Mesenteric fat pad (tissue), 1 donor: ENCODE results near the gene ABITRAM. TPM values are rescaled to one million over a fixed set of nuclear protein-coding genes. Genes with fewer than 3 reads are reported as not detected.
A peak's percentile ranks its signal among the peaks of the same experiment; 100 is the strongest.
"Not testable (repeated sequence)": the region's sequence is repeated elsewhere in the genome, so short reads cannot be mapped to it uniquely, and the experiment has no call there.

ENCODE experiments used
- DNase-seq: peaks from one replicate; pipeline ENCODE4 v3.0.0-alpha.2; 2020; ENCODE audit warnings: low spot score
- total RNA-seq: library from RNA; stranded (reverse); fragmentation: NEBNext Ultra II Directional; extraction: Animal tissue kit (Norgen Biotek cat#: 25700); gene quantifications from one replicate; pipeline ENCODE4 v1.2.1, GENCODE V29; 2021
- donor health status: DM: yes; HTN: yes; CAD: no.

Gene ABITRAM
- total RNA-seq, 1 donor from 2014 or later, result 10.4 TPM

DNA sequence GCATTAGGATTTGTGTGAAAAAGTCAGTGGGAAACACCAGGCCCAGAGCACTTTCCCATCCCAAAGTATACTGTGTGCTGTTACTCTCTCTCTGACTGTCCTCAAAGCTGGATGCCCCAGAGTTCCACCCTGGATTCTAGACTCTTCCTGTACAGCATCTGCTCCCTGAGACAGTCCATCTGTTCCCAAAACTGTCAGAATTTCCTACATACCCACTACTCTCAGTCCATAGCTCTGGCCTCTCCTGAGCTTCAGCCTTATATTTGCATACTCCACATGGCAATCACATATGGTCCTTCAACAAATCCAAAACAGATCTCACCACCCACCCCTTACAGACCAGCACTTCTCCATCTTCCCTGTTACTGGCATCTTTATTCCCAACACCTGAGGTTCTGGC lies 9.7 kb upstream of the ABITRAM start:
- no peak for DNase-seq

DNA sequence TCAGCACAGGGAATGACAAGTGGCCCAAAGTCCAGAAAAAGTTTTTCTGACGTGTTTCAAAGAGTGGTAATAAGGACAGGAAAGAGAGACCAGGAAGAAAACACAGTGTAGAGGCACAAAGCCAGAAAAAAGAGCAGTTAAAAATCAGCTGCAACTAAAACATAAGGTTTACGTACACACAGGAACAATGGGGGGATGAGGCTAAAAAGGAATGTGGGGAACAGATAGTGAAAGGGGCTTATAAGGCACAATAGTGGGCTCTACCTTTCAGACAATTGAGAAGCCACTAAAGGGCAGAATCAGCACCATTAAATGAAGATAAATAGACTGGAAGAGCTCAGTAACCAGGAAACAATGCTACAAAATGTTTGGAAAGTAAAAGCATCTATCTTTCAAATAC lies 5.8 kb upstream of the ABITRAM start:
- no peak for DNase-seq

DNA sequence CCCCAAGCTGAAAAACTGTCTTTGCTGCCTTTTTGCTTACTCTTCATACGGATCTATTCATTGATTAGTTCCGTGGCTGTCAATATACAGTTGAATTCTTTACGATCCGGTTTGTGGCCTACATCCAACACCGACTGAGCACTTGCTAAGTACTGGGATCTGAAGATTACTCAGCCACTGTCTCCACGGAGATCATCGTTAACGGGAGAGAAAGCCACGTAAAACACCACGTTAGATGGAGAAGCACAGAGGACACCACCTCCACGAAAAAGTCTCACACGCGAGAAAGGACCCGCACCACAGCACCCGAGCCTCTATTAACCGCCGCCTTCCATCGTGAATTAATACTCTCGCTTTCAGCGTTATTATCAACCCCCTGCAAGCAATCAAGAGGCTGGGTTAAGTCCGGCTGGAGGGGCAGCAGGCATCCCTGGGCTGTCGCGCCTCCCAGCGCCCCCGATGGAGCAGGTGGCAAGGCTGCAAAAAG lies 926 bp upstream of the ABITRAM start:
- no peak for DNase-seq

DNA sequence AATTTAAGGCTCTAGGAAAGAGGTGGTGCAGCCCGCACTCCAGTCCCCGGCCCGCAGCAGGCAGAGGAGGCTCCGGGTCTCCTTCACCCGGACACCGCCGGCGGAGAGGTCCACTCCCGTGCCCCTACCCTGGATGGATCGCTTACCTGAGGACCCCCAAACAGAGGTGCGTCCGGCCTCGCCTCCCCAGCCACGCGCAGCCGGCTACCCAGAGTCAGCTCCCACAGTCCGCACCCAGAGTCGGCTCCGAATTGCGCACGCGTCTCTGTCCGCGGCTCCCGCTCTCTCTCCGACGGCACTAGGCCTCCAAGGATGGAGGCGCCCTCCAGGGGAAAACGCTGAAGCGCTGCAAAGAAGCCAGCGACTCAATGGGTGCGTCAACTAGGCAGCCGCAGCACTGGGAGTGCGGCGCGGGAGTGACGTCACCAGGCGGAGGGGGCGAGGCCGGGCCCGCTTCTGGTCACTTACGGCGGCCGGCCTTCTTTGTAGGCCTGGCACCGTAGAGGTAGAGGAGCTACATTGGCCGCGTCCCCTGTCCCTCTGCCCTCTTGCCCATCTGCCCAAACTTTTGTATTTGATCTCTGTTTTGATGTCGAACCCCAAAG lies 380 bp upstream of the ABITRAM start, which contains the start of gene ELP1:
ELP1 (minus strand) TSS at position 407 of the 605 bp plus-strand sequence. CDS start 2,978 bp downstream, outside the sequence.
- DNase-seq, result peak; percentile 96

DNA sequence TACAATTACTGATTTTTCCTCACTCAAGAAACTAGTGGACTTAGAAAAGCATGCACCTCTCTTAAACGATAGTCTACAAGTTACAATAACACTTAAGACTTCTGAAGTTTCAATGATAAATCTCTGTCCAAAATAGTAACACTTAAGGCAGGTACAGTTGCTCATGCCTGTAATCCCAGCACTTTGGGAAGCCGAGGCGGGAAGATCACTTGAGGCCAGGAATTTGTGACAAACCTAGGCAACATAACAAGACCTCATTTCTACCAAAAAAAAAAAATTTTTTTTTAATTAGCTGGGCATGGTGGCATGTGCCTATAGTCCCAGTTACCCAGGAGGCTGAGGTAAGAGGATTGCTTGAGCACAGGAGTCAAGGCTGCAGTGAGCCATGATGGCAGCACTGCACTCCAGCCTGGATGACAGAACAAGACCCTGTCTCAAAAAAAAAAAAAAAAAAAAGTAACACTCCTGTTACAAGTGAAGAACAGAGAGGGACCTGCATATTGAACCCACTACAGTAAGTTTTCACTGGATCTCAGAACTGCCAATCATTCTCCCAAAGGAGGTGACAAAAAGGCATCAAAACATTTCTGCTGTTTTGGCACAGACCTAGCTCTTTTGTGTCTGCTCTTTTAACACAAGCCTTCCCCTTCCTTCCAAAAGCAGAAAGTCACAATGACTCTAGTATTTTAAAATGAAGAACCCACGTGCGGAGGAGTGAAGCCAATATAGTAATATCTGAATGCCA lies 3.5 kb downstream of the ABITRAM start:
- no peak for DNase-seq

DNA sequence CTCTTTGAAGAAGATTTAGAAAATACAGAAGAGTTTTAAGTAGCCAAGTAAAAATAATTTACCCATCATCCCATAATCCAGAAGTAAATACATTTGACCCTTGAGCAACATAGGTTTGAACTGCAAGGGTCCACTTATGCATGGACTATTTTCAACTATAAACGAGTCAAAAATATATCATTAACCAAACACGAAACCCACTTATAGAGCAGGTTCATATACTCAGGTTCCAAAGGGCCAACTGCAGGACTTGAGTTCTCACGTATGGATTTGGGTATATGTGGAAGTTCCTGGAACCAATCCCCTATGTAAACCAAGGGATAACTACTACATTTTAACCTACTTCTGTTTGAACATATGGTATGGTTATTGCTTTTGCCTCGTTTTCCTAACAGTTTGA lies 5.8 kb downstream of the ABITRAM start:
- no peak for DNase-seq

DNA sequence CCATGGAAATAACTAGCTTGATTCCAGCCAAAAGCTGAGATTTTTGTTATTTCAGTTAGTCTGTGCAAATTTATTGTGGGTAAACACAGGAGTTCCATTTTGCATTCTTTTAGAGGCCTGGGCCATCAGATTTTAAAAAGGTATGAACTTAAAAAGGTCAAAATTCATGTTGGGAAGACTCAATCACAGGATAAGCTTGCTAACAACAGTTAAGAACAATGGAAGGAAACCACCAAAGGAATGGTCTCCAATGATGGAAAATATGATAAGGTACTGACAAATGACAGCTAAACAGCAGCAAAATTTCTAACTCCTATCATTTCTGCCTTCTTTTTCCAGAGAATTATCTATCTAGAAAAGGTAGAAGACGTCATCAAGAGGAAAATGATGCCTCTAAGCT lies 16.0 kb downstream of the ABITRAM start:
- DNase-seq, result no peak

DNA sequence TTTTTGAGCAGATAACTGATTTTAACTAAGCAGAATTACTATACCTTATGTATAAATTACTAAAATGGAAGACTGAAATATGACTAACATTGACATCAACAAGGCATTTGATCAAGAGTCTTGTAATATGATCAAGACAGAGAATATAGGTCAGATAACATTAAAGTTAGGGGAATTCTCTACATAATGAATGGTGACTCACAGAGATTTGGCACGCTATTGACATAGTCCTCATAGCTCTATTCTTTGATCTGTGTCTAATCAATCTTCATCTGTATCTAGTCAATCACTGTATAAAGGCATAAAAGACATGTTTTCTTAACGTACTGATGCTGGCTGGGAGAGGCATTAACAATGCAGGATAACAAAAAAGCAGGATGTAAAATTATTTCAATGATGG lies 17.4 kb downstream of the ABITRAM start:
- DNase-seq, result no peak

DNA sequence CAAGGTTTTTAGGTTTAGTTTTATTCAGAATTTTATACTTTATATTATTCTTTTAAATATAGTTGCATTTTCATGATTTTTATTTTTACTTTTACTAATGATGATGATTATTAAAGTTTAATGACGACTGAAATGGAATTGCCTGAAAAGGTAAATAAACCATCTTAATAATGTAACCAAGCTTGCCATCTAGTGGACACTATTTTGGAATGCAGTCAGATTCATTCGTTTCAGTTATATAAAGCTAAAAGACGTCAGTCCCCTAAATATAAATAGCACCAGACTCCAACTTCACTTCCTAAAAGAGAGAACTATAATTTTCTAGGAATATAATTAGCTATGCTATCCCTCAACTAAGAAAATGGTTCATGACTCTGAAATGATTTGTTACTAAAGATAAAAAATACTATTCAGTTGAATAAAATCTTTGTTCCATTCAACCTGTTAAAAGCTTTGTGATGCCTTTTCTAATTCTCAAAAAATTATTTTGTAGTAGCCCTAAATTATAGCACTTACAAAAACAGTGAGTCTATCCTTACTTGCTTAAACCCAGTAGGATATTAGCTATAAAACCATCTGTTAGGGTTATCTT lies 19.9 kb downstream of the ABITRAM start:
- DNase-seq, result no peak

DNA sequence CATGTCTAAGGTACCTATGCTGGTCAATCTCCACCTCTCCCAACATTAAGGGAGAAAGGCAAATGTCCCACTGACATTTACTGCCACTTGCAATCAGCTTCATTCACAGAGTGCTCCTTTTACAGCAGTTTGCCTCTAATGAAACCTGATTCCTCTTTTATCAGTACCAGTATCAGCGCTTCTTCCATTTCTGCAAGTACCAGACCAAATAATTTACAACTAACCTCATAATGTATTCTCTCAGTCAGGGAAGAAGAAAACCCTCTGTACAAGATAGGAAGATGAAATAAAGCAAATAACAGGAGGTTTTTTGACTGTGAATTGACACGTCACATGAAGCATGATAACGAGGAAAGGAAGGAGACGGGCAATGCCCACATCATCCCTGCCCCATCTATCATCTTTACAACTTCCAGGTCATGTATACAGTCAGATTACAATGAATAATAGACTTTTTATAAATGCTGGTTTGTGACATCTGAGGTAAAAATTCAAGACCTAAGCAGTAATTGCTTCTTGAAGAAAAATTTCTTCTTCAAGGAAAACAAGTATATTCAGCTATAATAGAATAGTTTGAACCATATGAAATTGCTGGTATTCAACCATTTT lies 21.9 kb downstream of the ABITRAM start:
- DNase-seq, result no peak

DNA sequence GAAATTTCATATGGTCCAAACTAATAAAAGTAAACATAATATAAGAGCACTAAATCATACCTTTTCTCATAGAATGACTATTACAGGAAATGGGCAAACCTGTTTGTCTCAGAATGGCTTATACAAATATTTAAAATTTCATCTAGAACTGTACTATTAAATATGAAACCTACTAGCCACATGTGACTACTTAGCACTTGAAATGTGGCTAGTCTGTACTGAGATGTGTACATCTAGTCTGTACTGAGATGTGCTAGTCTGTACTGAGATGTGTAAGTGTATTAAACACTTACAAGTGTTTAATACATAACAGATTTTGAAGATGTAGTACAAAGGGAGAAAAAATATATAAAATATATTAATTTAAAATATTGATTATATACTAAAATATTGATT lies 22.4 kb downstream of the ABITRAM start:
- no peak for DNase-seq

DNA sequence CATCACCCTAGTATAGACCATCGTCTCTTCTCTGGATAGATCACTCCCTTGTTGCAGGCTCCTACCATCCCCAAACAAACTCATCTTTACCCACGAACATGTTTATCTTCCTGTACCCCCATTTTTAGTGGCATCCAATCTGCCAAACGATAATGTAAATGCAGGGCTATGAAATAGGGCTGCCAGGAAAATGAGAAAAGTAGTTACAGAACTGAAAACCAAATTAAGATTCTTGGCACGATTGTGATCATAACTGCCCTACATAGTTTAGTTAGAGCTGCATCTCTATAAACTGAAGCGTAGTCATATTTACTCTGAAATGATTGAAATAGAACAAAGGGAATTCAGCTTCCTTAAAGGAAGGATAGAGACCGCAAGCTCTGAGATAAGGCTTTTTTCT lies 26.1 kb downstream of the ABITRAM start:
- DNase-seq, result no peak

DNA sequence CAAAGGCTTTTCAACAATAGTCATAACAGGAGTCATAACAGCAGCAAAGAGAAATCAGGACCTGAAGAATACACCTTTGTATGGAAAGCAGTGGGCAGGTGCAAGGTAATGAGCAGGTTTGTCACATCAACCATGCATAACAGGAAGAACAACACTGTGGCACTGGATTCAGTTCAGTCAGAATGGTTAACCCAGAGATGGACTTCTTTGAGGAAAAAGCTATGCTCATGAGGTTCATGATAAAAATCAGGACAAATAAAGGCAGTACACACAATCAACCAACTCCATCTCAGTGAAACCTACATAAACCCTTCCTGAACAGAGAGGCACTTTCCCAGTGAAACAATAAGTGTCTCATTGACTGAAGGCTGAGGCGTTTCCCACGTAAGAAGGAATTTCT lies 27.0 kb downstream of the ABITRAM start:
- DNase-seq, result no peak

DNA sequence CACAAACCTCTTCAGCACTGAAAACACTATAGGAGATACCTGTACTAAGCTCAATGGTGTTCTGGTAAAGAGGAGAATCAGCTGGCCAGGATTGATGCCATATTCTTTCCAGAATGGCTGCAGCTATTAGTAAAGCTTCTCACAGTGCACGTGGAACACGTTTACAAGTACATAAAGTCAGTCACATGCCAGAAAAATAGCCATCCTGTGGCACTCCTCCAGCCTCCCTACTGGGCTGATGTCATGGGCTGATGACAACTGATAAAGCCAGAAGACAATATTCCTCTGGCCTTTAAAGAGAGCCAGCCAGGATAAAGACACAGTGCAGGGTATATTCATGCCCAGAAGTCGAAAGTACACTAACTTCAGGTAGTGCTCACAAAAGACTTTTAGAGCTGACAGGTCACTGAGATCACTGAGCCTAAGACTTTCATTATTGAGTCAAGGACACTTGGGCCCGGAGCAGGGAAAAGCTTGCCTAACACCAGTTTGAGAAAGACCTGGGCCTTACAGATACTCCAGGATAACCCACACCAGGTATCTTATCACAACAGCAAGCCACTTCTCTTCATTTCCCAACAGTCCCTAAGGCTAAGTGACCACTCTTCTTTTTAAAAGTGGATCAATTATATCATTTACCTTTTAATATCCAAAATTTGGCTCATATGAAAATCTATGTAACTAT lies 29.4 kb downstream of the ABITRAM start:
- DNase-seq, result no peak

DNA sequence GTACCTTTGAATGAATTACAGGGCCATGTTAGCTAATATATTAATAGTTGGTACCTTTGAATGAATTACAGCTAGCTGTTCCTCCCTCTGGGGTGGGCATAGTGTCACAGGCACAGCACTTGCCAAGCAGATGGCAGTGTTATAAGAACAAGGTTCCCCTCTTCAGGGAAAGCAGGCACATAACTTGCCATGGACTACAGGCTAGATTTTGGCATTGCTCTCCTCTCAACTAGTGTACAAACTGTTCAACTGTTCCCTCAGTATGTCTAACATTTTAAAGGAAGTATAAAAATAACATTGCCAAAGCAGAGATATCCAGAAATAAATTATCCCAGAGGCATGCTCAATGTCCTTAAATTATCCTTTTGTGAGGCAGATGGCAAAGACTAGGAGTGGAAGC lies 33.7 kb downstream of the ABITRAM start:
- DNase-seq, result no peak

DNA sequence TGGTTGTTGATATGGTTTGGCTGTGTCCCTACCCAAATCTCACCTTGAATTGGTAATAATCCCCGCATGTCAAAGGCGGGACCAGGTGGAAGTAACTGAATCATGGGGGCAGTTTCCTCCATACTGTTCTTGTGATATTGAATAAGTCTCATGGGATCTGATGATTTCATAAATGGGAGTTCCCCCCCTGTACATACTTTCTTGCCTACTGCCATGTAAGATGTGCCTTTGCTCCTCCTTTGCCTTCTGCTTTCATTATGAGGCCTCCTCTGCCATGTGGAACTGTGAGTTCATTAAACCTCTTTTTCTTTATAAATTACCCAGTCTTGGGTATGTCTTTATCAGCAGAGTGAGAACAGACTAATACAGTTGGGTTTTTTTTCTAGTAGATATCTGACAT lies 37.2 kb downstream of the ABITRAM start:
- DNase-seq, result not testable (repeated sequence)

DNA sequence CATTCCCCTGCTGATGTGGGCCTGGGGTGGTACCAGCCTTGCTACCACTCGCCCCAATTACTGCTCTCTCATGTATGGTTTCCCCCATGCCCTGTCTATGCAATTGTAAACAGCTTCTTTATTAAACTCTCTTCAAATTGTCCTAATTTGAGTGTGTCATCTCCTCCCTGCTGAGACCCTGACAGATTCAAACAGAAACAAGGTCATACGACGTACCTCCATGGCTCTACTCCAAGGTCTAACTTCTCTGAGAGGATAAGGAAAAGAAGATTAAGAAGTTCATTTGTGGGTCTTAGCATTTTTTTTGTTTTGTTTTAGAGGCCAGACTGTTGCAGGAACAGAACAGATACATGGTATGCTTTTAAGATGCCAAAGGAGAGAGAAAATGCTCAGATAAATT lies 38.0 kb downstream of the ABITRAM start:
- DNase-seq, result no peak

DNA sequence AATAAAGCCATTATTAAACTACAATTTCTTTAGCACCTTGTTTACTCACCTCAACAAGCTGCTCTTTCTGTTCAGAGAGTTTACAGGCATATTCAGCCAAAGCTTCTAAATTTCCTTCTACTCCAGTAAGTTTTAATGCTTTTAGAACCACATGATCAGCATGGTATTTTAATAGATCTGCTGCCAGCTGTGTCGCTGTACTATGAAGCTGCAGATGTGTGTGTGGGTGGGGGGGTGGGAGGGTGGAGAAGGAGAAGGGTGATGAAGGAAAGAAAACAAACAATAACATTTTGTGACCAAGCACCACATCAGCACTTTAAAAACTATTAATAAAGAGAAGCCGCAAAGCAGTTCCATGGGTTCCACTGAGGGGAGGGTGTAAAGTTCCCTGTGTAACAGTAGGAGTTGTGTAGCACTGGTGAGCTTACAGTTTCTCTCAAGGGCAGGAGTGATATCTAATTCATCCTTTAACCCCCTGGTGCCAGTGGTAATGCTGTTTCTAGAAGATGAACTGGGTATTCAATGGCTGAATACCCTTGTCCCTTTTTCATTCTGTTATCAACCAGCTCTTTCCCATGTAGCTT lies 38.5 kb downstream of the ABITRAM start:
- DNase-seq, result no peak

DNA sequence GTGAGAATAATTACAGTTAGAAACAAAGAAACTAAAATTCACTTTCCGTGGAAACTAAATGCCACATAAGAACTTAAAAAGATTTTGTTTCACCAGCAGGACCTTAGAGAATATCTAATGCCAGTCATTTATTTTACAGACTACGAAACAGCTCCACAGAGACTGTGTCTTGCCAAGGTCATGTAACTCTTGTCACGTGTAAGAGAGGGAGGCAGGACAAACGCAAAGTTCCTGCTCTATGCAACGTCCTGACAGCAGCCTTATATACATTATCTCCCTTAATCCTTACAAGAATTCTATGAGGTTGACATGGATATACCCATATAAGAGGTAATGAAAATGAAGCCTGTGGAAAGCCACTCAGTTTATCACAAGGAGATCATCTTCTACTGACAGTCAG lies 39.7 kb downstream of the ABITRAM start:
- DNase-seq, result no peak

DNA sequence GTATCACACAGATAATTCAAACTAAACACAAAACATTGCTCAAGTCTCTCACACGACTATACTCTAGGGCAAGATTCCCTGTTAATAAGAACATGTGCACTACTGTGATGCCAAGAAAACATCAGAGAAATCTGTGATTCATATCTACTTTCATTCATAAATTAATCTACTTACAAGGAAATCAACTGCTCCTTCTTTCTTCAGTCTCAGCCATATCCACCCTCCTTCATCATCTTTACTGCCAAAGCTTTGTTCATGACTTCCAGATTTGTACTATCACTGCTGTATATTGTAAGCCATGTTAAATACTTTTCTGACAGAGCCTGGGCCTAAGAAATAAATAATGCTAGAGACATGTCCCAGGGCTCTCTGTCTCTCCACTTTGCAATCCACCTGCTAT lies 44.0 kb downstream of the ABITRAM start:
- DNase-seq, result no peak

DNA sequence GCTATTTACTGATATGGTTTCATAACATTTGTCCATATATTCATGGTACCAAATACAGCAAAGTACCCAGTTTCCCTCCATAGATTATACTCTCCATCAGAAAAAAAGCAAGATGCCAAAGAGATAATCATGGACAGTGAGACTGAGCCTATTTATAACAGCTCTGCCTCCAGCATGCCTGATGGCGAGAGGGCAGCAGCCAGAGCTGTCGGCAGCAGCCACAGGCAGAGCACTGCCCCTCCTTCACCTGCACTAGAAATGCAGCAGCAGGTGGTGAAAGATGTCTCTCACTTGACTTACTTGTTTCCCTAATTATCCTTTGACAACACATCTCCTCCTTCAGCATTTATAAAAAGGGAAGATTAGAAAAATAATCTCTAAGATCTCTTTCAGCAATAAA lies 46.7 kb downstream of the ABITRAM start:
- no peak for DNase-seq
